NCI-H524 treated with DMSO at 0.1 percent for 48 hours (cell line): ENCODE data around the gene MYO16.

Experiments used
- DNase-seq: peaks from one replicate; lab custom pipeline; 2025; lab: John Stamatoyannopoulos, UW

The MYO16 gene

DNA sequence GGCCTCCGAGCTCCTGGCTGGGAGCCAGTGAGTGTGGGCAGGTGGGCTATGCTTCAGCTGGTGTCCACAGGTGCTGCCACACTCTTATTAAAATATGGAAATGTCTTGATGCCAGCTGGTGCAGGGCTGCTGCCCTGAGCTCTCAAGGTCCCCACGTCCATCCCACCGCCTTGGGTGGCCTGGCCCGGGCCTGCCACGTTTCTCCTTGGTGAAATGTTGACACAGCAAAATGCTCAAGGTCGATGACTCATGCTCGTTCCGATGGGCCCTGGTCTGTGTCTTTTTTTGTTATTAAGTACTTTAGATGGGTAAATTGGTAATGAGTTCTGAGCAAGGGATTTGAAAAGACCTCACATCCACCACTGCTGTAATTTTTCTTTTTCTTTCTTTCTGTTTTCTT lies 524.7 kb downstream of the MYO16 start:
- DNase-seq, result no peak

- DNase-seq, result no peak
Measured at GRCh38 chr13:109154546-109154945, 525.1 kb downstream of the MYO16 start.

- DNase-seq, result no peak
Measured at GRCh38 chr13:109154966-109155761, 525.8 kb downstream of the MYO16 start.

GRCh38 chr13:109156181-109156935 lies 526.9 kb downstream of the MYO16 start:
- DNase-seq, result no peak

DNA sequence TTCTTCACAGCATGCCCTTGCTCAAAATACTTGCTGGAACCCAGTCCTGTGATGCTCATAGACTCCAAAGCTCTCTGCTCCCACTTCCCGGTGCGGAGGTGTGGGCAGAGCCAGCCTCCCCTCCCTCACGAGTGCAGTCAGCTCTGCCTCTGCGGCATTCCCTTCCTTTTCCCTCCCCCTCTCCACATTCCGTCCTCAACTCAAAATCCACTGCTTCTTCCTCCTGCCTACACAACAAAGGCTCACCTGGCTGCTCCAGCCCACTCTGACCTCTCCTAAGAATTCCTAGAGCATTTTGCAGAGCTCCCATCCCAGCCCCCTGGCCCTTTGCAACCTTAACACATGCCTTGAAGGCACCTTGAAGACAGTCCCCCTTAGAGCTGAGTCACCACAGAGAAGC lies 527.9 kb downstream of the MYO16 start:
- no peak for DNase-seq

- DNase-seq, result no peak
Measured at GRCh38 chr13:109158383-109158782, 529.0 kb downstream of the MYO16 start.

DNA sequence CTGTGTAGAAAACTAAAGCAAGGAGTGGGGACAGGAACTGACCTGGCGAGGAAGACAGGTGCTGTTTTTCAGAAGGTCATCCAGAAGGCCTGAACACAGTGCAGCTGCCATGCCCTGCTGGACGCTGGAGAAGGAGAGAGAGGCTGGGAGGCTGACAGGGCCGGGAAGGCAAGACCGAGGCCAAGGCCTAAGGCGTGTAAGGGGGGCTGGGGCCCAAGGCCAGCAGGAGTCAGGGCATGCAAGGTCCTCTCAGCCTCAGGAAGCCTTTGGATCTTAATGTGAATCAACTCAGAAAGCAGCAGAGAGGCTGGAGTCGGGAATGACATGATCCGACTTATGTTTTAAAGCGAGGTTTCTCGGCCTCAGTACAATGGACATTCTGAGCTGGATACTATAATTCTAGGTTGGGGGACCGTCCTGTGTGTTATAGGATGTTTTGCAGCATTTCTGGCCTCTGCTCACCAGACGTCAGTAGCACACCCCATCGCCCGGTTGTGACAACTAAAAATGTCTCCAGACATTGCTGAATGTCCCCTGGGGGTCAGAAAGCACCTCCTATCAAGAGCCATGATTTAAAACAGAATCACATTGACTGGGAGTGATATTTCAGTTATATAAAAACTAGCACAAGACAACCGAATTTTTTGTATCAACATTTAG lies 530.4 kb downstream of the MYO16 start:
- DNase-seq, result no peak

GRCh38 chr13:109160357-109160756 lies 530.9 kb downstream of the MYO16 start:
- DNase-seq, result no peak

- no peak for DNase-seq
Measured at GRCh38 chr13:109160887-109161669, 531.7 kb downstream of the MYO16 start.

DNA sequence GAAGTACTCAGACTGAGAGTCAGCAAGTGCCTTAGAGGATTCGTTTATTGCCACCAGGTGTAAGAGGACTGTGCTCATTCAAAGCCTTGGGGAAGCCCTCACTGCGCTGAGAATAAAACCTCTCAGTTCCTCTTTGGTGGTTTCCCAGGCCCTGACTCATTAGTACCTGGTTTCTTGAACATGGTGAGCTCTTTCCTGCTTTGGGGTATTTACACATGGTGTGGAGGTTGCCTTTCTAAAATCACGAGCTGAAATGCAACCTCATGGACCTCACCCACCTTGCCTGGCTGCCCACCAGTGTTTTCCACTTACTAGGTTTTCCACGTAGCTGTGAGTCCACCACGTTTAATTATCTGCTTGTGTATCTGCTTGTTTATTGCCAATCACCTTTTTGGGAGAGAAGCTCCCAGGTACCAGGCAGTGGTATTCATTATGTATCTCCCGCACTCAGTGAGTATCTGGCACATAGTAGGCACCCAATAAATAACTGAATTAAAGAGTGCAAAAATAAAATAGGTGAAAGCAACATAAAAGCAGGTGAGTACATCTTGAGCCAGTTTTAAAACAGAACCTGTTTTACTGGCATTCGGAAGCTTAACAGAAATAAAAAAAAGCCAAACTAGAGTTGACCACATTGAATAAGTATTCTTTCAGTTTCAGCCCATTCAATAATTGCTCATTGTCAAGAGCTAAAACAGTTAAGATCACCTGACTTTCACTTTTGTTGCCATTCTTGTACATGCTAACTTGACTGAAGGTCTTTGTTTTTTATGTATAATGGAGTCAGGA lies 533.0 kb downstream of the MYO16 start:
- DNase-seq, result no peak

GRCh38 chr13:109163037-109163379 lies 533.6 kb downstream of the MYO16 start:
- DNase-seq, result no peak

- DNase-seq, result no peak
Measured at GRCh38 chr13:109165417-109165904, 536.0 kb downstream of the MYO16 start.

DNA sequence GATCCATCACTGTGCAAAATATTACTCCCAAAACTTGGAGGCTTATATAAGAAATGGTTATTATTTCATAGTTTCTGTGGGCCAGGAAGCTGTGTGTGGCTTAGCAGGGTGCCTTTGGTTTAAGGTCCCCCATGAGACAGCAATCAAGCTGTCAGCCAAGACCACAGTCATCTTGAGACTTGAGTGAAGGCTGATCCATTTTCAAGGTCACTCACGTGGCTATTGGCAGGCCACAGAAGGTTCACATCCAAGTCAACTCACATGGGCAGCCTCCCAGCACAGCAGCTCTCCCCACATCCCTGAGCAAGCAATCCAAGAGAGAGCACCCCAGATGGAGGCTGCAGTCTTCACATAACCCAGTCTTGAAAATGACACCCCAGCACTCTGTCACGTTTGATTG lies 537.4 kb downstream of the MYO16 start:
- DNase-seq, result no peak

- DNase-seq, result no peak
Measured at GRCh38 chr13:109172136-109172535, 542.7 kb downstream of the MYO16 start.

DNA sequence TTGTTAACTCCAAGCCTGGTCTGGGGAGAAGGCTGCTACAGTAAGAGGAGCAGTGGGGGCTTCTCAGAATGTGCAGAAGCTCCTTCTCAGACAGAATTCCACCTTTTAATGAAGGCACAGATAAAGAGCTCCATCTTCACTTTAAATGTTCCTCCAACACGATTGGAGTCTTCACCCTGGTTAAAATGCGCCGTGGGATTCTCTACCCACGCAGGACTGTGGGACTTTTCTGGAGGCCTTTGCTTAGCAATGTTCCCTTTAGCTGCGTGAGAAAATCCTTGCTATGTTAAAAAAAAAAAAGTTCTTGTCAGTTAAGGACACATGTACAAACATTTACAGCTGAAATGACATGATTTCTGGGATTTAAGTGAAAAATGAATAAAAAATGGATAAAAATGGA lies 546.3 kb downstream of the MYO16 start:
- no peak for DNase-seq

- no peak for DNase-seq
Measured at GRCh38 chr13:109180905-109181425, 551.6 kb downstream of the MYO16 start.

GRCh38 chr13:109182777-109183465 lies 553.5 kb downstream of the MYO16 start:
- DNase-seq, result no peak

DNA sequence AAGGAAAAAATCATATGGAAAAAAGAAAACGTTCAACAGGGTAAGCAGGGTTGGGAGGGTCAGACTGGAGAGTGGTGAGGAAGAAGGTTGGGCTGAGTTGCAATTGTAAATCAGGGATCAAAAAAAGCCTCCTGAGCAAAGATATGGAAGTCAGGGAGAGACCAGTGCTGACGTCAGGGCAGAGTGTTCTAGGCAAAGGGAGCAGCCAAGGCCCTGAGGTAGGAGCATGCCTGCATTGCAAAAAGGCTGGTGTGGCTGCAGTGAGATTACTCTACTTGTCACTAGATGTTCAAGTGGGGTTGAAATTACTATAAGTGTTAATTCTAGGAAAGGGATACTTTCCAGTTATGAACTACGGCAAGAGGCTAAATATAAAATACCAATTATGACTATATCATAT lies 562.0 kb downstream of the MYO16 start:
- DNase-seq, result peak; percentile 20

GRCh38 chr13:109192306-109192705 lies 562.9 kb downstream of the MYO16 start:
- peak; percentile 52 for DNase-seq

DNA sequence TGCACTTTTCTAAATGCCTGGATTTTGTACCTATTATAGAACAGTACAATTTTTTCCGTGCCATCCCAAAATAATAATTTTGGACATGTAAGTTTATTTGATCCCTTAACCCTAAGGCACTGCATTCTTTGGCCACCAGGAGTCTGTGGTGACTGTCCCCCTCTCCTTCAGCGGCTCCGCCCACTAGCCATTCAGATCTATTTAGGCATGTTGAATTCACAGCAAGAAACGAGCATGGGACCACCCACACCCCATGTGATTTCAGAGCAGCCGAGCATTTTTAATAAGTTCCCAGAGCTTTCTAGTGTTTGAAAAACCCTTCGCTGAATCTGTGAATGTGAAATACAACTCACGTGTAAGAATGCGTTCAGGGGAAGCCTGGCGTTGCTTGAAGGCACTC lies 567.5 kb downstream of the MYO16 start:
- no peak for DNase-seq
